GM10248 (cell line): ENCODE measurements around the gene HP1BP3.

ENCODE experiments used
- CTCF ChIA-PET: fragments of 300-600 bp; sonication (Branson Sonifier 250); formaldehyde crosslinking; extraction: SDS; loops from one replicate; lab custom pipeline; 2021; ENCODE audit warnings: antibody characterized with exemption; lab: Yijun Ruan, JAX
- POLR2A ChIA-PET: fragments of 350-650 bp; sonication (Branson Sonifier 250); formaldehyde crosslinking; extraction: SDS; loops from one replicate; lab custom pipeline; 2020; ENCODE audit warnings: antibody characterized with exemption; lab: Yijun Ruan, JAX
- DNase-seq: peaks from one replicate; pipeline ENCODE4 v3.0.0; 2012; ENCODE audit errors: extremely low spot score
- TF ChIP-seq, protein P1 (sequence below): IDR thresholded peaks from 2 replicates; pipeline ENCODE4 v1.5.1; 2012; ENCODE audit warnings: mild to moderate bottlenecking, low read depth; ENCODE audit errors: extremely low read depth, missing control alignments, control extremely low read depth

Gene HP1BP3

DNA sequence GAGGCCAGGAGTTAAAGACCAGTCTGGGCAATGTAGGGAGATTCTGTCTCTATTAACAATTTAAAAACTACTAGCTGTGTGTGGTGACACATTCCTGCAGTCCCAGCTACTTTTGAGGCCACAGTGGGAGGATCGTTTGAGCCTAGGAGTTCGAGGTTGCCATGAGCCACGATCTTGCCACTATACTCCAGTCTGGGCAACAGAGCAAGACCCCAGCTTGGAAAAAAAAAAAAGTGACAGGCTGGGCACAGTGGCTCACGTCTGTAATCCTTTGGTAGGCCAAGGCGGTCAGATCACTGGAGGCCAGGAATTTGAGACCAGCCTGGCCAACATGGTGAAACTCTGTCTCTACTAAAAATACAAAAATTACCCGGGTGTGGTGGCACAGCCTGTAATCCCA is 26.8 kb downstream of the HP1BP3 start:
- CTCF ChIA-PET: no interaction called here
- TF ChIP-seq, protein P1, sequence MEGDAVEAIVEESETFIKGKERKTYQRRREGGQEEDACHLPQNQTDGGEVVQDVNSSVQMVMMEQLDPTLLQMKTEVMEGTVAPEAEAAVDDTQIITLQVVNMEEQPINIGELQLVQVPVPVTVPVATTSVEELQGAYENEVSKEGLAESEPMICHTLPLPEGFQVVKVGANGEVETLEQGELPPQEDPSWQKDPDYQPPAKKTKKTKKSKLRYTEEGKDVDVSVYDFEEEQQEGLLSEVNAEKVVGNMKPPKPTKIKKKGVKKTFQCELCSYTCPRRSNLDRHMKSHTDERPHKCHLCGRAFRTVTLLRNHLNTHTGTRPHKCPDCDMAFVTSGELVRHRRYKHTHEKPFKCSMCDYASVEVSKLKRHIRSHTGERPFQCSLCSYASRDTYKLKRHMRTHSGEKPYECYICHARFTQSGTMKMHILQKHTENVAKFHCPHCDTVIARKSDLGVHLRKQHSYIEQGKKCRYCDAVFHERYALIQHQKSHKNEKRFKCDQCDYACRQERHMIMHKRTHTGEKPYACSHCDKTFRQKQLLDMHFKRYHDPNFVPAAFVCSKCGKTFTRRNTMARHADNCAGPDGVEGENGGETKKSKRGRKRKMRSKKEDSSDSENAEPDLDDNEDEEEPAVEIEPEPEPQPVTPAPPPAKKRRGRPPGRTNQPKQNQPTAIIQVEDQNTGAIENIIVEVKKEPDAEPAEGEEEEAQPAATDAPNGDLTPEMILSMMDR: no peak
- no peak for DNase-seq
- POLR2A ChIA-PET: no interaction called here

DNA sequence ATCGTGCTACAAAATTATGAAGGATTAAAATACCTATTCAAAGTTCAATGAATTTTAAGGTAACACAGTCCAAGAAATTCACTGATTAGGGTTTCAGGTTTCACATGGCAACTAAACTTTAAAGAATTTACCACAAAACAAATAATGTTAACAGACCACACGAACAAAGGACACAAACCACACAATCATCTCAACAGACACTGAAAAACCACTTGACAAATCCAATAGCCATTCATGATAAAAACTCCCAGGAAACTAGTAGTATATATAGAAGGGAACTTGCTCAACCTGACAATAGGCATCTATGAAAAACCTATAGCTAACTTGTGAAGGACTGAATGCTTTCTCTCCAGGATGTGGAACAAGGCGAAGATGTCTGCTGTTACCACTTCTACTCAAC is 33.5 kb downstream of the HP1BP3 start:
- DNase-seq: no peak
- ChIA-PET CTCF (no interaction called here), POLR2A (no interaction called here)
- TF ChIP-seq, protein P1: no peak

DNA sequence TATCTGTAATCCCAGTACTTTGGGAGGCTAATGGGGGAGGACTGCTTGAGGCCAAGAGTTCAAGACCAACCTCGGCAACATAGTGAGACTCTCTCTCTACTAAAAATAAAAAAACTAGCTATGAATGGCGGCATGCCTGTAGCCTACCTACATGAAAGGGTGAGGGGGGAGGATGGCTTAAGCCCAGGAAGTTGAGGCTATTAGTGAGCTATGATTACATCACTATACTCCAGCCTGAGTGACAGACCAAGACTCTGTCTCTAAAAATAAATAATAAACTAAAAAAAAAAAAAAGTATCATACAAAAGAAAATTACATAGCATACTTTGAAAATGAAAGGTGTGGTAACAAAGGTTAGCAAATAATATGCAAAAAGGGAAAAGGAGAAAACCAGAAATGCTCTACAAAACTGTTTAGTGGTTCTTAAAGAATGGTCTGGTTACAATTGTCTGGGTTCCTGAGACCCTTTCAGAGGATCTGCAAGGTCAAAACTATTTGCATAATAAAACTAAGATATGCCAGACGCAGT is 35.6 kb downstream of the HP1BP3 start:
- ChIA-PET CTCF (interaction anchor here (0.7 kb wide), 1 partner anchor 54 kb away, joined by 3 read pairs; no protein-coding TSS in a partner anchor), POLR2A (no interaction called here)
- DNase-seq: no peak
- TF ChIP-seq, protein P1: no peak

DNA sequence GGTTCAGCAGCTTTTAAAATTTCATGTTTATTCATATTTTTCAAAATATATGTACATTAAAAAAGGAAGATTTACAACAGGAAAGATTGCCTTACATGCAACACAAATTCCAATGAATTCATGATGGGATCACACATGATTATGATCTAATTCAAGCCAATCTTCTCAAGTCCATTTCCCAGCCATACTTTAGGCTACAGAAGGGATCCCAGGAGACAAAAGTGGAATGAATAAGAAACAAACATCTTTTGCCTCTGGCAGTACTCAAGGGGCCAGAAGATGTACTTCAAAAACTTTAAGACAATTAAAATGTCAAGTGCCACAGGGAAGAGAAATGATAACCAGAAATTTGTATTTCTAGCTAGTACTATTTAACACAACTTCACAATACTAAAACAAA is 44.4 kb downstream of the HP1BP3 start:
- DNase-seq: no peak
- CTCF ChIA-PET: interaction anchor here (1.3 to 1.4 kb wide), 2 partner anchors 9 to 46 kb away, joined by 3 read pairs; no protein-coding TSS in a partner anchor
- POLR2A ChIA-PET: no interaction called here
- TF ChIP-seq, protein P1: no peak

DNA sequence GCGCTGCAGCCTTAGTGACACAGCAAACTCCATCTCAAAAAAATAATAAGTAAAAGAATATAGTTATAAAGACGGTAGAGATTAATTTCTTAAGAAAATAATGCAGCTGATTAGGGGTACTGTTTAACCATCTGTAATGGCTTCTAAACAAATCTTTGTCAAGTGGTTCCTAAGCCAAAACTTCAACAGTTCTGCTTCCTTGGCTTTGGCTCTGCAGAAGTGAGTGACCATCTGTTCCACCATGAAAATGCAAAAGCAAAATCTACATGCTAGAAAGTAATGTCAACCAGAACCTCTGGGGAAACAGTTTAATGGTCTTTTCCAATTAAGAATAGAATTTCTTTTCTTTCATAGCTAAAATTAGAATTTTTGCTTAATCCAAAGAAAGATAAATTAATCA is 46.3 kb downstream of the HP1BP3 start:
- TF ChIP-seq, protein P1: no peak
- ChIA-PET POLR2A (no interaction called here), CTCF (interaction anchor here (1.6 kb wide), 1 partner anchor 44 kb away, joined by 4 read pairs; no protein-coding TSS in a partner anchor)
- DNase-seq: no peak

DNA sequence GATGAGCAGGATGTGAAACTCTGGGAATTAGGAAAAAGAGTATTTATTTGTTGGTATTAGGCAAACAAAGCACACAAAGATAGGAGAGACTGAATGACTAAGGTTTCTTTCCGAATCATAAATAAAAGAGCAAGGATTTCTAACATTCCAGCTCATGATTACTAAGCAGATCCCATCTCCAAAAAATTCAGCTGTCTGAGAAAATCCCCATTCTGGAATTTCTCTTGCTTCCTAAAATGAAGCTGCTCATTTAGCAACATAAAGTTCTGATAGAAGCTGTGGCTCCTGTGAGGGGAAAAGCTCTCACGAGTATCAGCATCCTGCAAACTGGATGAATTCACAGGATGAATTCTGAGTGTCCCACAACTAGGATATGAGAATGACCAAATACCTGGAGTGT is 47.9 kb downstream of the HP1BP3 start:
- DNase-seq: no peak
- ChIA-PET CTCF (no interaction called here), POLR2A (no interaction called here)
- TF ChIP-seq, protein P1: no peak
